Calu3 (cell line): ENCODE results near the gene HIF1A. TPM values are rescaled to one million over a fixed set of nuclear protein-coding genes. Genes with fewer than 3 reads are reported as not detected.
"Not testable (repeated sequence)": the region's sequence is repeated elsewhere in the genome, so short reads cannot be mapped to it uniquely, and the experiment has no call there.

Source experiments
- BruUV-seq: library from RNA; stranded (reverse); fragments of 400-500 nt; replicated peaks from 2 replicates; lab custom pipeline; 2021; lab: Mats Ljungman, UMichigan
- CTCF ChIA-PET: fragments of 300-600 bp; sonication (Branson Sonifier 250); formaldehyde crosslinking; loops from one replicate; lab custom pipeline; 2022; ENCODE audit warnings: antibody characterized with exemption; lab: Charles Lee
- DNase-seq: peaks from one replicate; pipeline ENCODE4 v3.0.0; 2022
- H3K27ac Mint-ChIP-seq: one replicate; pipeline ENCODE4 v1.8.0; 2022; ENCODE audit warnings: mixed read lengths; ENCODE audit not compliant: unreplicated experiment
- H3K27me3 Mint-ChIP-seq: one replicate; pipeline ENCODE4 v1.8.0; 2022; ENCODE audit warnings: mixed read lengths; ENCODE audit not compliant: unreplicated experiment
- H3K36me3 Mint-ChIP-seq: one replicate; pipeline ENCODE4 v1.8.0; 2022; ENCODE audit warnings: mild to moderate bottlenecking, moderate library complexity, mixed read lengths; ENCODE audit not compliant: insufficient read depth, unreplicated experiment
- H3K4me1 Mint-ChIP-seq: one replicate; pipeline ENCODE4 v1.8.0; 2022; ENCODE audit warnings: mild to moderate bottlenecking, low read depth, mixed read lengths; ENCODE audit not compliant: unreplicated experiment
- H3K4me3 Mint-ChIP-seq: one replicate; pipeline ENCODE4 v1.8.0; 2022; ENCODE audit warnings: mild to moderate bottlenecking, low read depth, moderate library complexity, mixed read lengths; ENCODE audit not compliant: unreplicated experiment
- H3K9me3 Mint-ChIP-seq: one replicate; pipeline ENCODE4 v1.8.0; 2022; ENCODE audit warnings: low read depth, mixed read lengths; ENCODE audit not compliant: unreplicated experiment
- CTCF ChIP-seq: fragments of 200-600 bp; IDR thresholded peaks from one replicate; pipeline ENCODE4 v1.8.0; 2022; ENCODE audit warnings: antibody characterized with exemption; ENCODE audit not compliant: unreplicated experiment
- intact Hi-C: fragments of 100-400 bp; cut with micrococcal nuclease; formaldehyde crosslinking; loops from one replicate; pipeline ENCODE4 v1.10.0; 2022; ENCODE audit not compliant: unreplicated experiment
- total RNA-seq: library from RNA; stranded (reverse); gene quantifications from 2 replicates; pipeline ENCODE4 v1.2.3, GENCODE V29; 2022

The HIF1A gene
- total RNA-seq, 1 experiment from 2014 or later, result 229 TPM

DNA sequence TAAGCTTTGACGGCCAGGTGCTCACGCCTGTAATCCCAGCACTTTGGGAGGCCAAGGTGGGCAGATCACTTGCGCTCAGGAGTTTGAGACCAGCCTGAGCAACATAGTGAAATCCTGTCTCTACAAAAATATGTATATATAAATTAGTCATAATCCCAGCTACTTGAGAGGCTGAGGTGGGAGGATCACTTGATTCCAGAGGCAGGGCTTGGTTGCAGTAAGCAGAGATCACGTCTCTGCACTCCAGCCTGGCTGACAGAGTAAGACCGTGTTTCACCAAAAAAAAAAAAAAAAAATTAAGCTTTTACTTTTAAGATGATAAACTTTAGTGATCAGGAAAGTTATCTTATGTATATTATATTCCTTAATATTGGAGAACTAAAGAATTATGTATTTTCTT lies 48.9 kb downstream of the HIF1A start:
- H3K36me3 Mint-ChIP-seq, result peaks cover 81% of the 10 kb centered on the region
- no peak overlapping the region for H3K27ac Mint-ChIP-seq
- no peak for DNase-seq
- no peak overlapping the region for H3K4me3 Mint-ChIP-seq
- CTCF ChIA-PET, result interaction anchor here (0.7 kb wide), 1 partner anchor 20 kb away, joined by 3 read pairs; no protein-coding TSS in a partner anchor
- intact Hi-C loops, result no loop called here
- H3K27me3 Mint-ChIP-seq, result no peaks in the 10 kb centered on the region
- H3K9me3 Mint-ChIP-seq, result no peaks in the 10 kb centered on the region
- BruUV-seq, result no TSS peak
- no peak for TF ChIP-seq CTCF
- no peaks in the 10 kb centered on the region for H3K4me1 Mint-ChIP-seq

- H3K27me3 Mint-ChIP-seq, H3K4me1 Mint-ChIP-seq, BruUV-seq, H3K9me3 Mint-ChIP-seq, intact Hi-C loops, DNase-seq, H3K4me3 Mint-ChIP-seq: not testable (repeated sequence)
- CTCF ChIA-PET, result interaction anchor here (0.6 to 0.7 kb wide), 3 partner anchors 10 to 1646 kb away, joined by 3 read pairs; no protein-coding TSS in a partner anchor
- Mint-ChIP-seq H3K27ac (peak overlapping the region; percentile 61), H3K36me3 (peaks cover 90% of the 10 kb centered on the region)
These were observed 51.0 kb downstream of the HIF1A start for GRCh38 chr14:61746346-61746745.

DNA sequence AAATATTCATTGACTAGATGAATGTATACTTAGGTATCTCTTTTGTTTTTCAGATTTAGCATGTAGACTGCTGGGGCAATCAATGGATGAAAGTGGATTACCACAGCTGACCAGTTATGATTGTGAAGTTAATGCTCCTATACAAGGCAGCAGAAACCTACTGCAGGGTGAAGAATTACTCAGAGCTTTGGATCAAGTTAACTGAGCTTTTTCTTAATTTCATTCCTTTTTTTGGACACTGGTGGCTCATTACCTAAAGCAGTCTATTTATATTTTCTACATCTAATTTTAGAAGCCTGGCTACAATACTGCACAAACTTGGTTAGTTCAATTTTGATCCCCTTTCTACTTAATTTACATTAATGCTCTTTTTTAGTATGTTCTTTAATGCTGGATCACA lies 51.6 kb downstream of the HIF1A start:
- intact Hi-C loops, result no loop called here
- no peak for DNase-seq
- BruUV-seq, result no TSS peak
- H3K27ac Mint-ChIP-seq, result peak overlapping the region; percentile 61
- TF ChIP-seq CTCF, result no peak
- H3K4me3 Mint-ChIP-seq, result no peak overlapping the region
- CTCF ChIA-PET, result interaction anchor here (0.6 kb wide), 1 partner anchor 275 kb away, joined by 3 read pairs; no protein-coding TSS in a partner anchor
- H3K9me3 Mint-ChIP-seq, result no peaks in the 10 kb centered on the region
- H3K36me3 Mint-ChIP-seq, result peaks cover 90% of the 10 kb centered on the region
- H3K27me3 Mint-ChIP-seq, result no peaks in the 10 kb centered on the region
- peaks cover 7% of the 10 kb centered on the region for H3K4me1 Mint-ChIP-seq

GRCh38 chr14:61747342-61747741 lies 52.0 kb downstream of the HIF1A start:
- H3K27ac Mint-ChIP-seq, result peak overlapping the region; percentile 61
- TF ChIP-seq CTCF, result no peak

GRCh38 chr14:61749264-61749663 lies 54.0 kb downstream of the HIF1A start:
- H3K36me3 Mint-ChIP-seq, result peaks cover 82% of the 10 kb centered on the region
- H3K9me3 Mint-ChIP-seq, result no peaks in the 10 kb centered on the region
- H3K4me3 Mint-ChIP-seq, result peak overlapping the region; percentile 74
- intact Hi-C loops, result no loop called here
- no TSS peak for BruUV-seq
- H3K4me1 Mint-ChIP-seq, result peaks cover 24% of the 10 kb centered on the region
- no peak for TF ChIP-seq CTCF
- CTCF ChIA-PET, result interaction anchor here (0.6 kb wide), 1 partner anchor 47 kb away, joined by 4 read pairs; no protein-coding TSS in a partner anchor
- H3K27me3 Mint-ChIP-seq, result no peaks in the 10 kb centered on the region
- no peak overlapping the region for H3K27ac Mint-ChIP-seq
- no peak for DNase-seq

More at GRCh38 chr14:61747342-61747741, 52.0 kb downstream of the HIF1A start:
- no TSS peak for BruUV-seq
- DNase-seq, result no peak
- intact Hi-C loops, result no loop called here
- peaks cover 12% of the 10 kb centered on the region for H3K4me1 Mint-ChIP-seq
- CTCF ChIA-PET, result interaction anchor here (1.0 kb wide), 1 partner anchor 15 kb away, joined by 3 read pairs; the partner anchor contains the start of gene SNAPC1
- no peak overlapping the region for H3K4me3 Mint-ChIP-seq
- H3K36me3 Mint-ChIP-seq, result peaks cover 85% of the 10 kb centered on the region
- no peaks in the 10 kb centered on the region for H3K27me3 Mint-ChIP-seq
- no peaks in the 10 kb centered on the region for H3K9me3 Mint-ChIP-seq
